Eye (tissue), 1 donor: ENCODE results near the gene UHRF2.
"Not testable (repeated sequence)": the region's sequence is repeated elsewhere in the genome, so short reads cannot be mapped to it uniquely, and the experiment has no call there.

Source experiments
- DNase-seq: peaks from one replicate; pipeline ENCODE4 v3.0.0-alpha.2; 2015

The UHRF2 gene

GRCh38 chr9:6428940-6429889, 16.2 kb downstream of the UHRF2 start:
- DNase-seq: no peak

GRCh38 chr9:6431038-6431437, 18.0 kb downstream of the UHRF2 start:
- no peak for DNase-seq

GRCh38 chr9:6433410-6433809, 20.4 kb downstream of the UHRF2 start:
- no peak for DNase-seq

DNA sequence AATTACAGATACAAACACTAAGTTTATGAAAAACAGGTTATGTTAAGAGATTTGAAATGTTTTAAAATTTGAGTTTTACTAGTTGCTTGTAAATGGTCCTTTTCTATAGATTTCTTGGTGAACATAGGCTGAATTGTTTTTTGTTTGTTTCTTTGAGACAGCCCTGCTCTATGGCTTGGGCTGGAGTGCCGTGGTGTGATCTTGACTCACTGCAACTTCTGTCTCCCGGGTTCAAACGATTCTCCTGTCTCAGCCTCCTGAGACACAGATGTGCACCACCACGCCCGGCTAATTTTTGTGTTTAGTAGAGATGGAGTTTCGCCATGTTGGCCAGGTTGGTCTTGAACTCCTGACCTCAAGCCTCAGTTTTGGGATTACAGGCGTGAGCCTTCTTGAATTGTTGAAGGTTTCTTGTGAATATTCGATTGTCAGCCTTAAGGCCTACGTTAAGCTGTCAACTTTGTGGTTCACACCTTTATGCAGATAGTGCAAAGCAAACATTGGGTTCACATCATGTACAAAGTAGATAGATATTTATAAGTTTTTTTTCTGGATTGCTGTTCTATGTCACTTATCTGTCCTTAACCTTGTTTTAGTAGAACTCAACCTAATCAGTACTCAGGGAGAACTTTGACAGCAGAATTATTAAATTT, 26.2 kb downstream of the UHRF2 start:
- no peak for DNase-seq

GRCh38 chr9:6440405-6440804, 27.4 kb downstream of the UHRF2 start:
- no peak for DNase-seq

DNA sequence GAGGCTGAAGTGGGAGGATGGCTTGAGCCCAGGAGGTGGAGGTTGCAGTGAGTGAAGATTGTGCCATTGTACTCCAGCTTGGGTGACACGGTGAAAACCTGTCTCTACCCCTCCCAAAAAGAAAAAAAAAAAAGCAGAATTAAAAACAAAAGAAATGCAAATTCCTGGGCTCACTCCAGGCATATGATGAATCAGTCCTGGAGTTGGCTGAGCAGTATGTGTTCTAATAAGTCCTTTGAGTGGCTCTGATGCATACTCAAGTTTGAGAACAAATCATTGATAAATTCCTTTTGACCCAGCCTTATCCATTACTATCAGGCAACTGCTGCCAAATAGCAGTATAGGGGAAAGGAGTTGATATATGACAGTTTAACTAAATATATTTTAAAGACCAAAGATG, 28.3 kb downstream of the UHRF2 start:
- DNase-seq: no peak

- DNase-seq: no peak
Measured at GRCh38 chr9:6443661-6444060, 30.7 kb downstream of the UHRF2 start.

DNA sequence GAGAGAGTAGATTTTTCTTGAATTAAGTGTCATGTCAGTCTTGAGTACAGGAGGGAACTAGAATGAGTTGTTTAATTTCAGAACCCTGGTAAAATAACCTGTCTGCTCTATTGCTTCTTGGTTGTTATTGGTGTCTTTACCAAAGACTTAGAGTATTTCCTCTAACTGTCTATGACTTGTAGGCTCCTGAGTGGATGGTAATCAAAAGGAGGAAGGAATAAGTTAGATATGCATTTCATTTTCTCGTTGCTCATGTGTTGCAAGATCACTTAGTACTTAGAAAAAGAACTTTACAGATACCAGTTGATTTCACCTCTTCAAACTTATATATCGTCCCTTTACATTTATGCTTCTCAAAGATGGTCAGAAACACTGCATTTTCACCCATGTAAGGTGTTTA, 31.1 kb downstream of the UHRF2 start:
- DNase-seq: no peak

- no peak for DNase-seq
Measured at GRCh38 chr9:6449086-6449485, 36.1 kb downstream of the UHRF2 start.

- DNase-seq: no peak
Measured at GRCh38 chr9:6449645-6450044, 36.6 kb downstream of the UHRF2 start.

- DNase-seq: no peak
Measured at GRCh38 chr9:6450641-6451375, 37.8 kb downstream of the UHRF2 start.

GRCh38 chr9:6455292-6455691, 42.3 kb downstream of the UHRF2 start:
- DNase-seq: not testable (repeated sequence)

GRCh38 chr9:6458704-6459103, 45.7 kb downstream of the UHRF2 start:
- not testable (repeated sequence) for DNase-seq

- DNase-seq: no peak
Measured at GRCh38 chr9:6459718-6460117, 46.7 kb downstream of the UHRF2 start.

- DNase-seq: no peak
Measured at GRCh38 chr9:6460189-6460768, 47.3 kb downstream of the UHRF2 start.

GRCh38 chr9:6461619-6462018, 48.6 kb downstream of the UHRF2 start:
- no peak for DNase-seq

DNA sequence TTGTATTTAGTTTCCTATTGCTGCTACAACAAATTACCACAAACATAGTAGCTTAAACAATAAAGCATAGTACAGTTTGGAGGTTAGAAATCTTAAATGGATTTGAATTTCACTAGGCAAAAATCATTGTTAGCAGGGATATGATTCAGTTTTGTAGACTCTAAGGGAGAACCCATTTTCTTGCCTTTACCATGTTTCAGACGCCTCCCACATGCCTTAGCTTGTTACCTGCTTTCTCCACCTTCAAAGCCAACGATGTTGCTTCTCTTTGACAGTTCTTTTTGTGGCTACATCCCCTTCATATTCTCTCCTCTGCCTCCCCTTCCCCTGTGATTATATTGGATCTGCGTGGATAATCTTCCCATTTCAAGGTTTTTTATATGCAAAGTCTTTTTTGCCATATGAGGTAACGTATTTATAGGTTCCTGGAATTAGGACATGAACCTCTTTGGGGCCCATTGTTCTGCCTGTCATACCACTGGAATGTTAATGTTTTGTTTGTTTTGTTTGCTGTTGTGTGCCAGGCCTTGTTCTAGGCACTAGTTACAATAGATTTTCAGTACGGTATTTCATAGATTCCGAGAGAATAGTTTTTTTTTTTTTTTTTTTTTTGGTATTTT, 54.1 kb downstream of the UHRF2 start:
- DNase-seq: no peak

DNA sequence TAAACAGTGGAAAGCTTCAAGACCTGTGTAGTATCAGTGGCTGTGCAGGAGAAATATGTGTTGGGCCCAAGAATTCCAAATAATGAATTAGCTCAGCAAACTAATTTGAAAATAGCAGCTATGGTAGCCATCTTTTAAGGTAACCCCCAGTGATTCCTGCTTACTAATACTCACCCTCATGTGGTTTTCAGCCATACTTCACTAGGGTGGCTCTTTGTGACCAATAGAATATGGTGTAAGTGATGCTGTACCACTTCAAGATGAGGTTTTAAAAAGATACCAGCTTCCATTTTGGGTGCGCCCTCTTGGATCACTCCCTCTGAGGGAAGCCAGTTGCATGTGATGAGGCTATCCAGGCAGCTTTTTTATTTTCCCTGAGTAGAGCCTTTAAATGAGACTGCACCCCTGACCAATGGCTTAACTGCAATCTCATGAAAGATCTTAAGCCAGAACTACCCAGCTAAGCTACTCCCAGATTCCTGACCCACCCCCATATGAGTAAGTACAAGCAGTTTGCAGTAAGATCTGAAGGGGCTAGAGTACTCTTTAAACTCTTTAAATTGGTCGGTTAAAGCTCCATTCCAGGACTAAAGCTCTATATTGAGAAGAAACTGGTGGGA, 58.3 kb downstream of the UHRF2 start:
- DNase-seq: no peak

DNA sequence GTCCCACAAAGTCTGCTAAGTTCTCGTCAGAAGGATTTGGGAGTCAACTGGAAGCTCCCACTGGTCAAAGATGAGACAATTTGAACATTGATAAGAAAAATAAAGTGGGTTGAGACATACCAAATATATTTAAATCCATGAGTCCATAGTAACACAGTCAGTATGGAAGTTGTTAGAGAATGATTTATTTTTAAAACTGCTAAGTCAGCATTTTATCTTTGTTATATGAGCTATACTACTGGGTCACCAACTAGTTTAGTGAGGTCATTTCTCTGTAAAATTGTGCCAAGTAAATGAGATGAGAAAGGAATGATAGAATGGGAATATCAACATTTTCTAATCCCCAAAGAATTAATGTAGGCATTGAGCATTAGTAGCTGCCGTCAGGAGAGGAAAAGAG, 60.2 kb downstream of the UHRF2 start:
- no peak for DNase-seq

DNA sequence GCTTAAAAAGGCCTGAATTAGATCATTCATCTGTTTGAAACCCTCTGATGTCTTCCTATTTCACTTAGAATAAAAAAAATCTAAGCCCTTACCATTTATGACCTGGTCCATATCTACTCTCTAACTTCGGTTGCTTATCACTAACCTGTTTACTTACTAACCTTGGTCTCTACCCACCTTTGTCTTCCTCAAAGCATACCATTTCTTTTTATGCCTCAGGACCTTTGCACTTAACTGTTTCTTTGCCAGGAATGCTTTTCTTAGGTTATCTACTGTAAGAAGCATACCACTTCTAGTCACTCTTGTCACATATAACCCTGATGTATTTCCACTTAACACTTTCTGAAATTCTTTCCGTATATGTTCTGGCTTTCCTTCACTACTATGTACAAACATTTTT, 67.0 kb downstream of the UHRF2 start:
- DNase-seq: no peak

GRCh38 chr9:6484210-6484609, 71.2 kb downstream of the UHRF2 start:
- DNase-seq: peak; percentile 7

GRCh38 chr9:6488395-6488794, 75.4 kb downstream of the UHRF2 start:
- DNase-seq: no peak
